Epithelial cell of proximal tubule (primary cell): ENCODE data around the gene PTPRN2. TPM values are rescaled to one million over a fixed set of nuclear protein-coding genes. Genes with fewer than 3 reads are reported as not detected.

Experiments
- DNase-seq: peaks from one replicate; pipeline ENCODE4 v3.0.0-alpha.2; 2011; ENCODE audit warnings: low read depth
- H3K4me3 ChIP-seq: 2 replicates; pipeline ENCODE4 v1.5.1; 2011; ENCODE audit warnings: low read depth, mild to moderate bottlenecking, low read length
- total RNA-seq: library from RNA; depleted of rRNA; stranded (reverse); fragments of >200 nt; gene quantifications from 2 replicates; pipeline ENCODE4 v1.2.3, GENCODE V29; 2015
- TF ChIP-seq, protein P1 (sequence below): conservative IDR thresholded peaks from 2 replicates; pipeline ENCODE4 v1.5.1; 2012; ENCODE audit warnings: low read depth, mild to moderate bottlenecking, low read length

The PTPRN2 gene
- total RNA-seq, 1 donor from 2014 or later = 2.8 TPM

DNA sequence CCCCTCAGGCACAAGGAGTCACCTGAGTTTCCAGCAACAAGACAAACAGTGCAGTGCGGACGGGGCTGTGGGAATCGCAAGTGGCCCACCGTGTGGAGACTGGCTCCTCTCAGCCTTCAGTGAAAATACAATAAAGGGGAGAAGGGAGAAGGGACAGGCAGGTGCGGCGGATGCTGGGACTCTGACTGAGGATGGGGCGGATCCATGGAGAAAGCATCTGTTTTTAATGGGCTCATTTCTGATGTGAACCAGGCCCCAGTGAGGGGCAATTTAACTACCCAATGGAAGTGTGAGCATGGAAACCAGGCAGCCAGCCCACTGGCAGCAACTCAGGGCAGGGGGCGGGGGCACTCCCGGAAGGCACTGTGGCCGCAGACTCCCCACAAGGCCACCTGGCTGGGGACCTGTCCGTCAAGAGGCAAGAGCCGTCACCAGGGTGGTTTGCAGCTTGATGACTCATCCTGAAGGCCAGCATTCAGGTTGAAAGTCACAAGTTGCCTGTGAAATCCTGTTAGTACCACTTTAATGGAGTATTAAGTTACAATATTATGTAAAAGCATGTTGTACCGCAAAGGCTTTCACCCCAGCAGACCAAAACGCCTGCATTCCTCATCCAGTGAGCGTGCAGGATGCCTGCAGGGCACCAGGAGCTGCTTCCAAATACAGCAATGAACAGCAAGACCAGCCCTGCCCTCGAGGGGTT lies 476.4 kb downstream of the PTPRN2 start:
- DNase-seq = no peak
- TF ChIP-seq, protein P1, sequence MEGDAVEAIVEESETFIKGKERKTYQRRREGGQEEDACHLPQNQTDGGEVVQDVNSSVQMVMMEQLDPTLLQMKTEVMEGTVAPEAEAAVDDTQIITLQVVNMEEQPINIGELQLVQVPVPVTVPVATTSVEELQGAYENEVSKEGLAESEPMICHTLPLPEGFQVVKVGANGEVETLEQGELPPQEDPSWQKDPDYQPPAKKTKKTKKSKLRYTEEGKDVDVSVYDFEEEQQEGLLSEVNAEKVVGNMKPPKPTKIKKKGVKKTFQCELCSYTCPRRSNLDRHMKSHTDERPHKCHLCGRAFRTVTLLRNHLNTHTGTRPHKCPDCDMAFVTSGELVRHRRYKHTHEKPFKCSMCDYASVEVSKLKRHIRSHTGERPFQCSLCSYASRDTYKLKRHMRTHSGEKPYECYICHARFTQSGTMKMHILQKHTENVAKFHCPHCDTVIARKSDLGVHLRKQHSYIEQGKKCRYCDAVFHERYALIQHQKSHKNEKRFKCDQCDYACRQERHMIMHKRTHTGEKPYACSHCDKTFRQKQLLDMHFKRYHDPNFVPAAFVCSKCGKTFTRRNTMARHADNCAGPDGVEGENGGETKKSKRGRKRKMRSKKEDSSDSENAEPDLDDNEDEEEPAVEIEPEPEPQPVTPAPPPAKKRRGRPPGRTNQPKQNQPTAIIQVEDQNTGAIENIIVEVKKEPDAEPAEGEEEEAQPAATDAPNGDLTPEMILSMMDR = no peak
- H3K4me3 ChIP-seq = no peak overlapping the region

DNA sequence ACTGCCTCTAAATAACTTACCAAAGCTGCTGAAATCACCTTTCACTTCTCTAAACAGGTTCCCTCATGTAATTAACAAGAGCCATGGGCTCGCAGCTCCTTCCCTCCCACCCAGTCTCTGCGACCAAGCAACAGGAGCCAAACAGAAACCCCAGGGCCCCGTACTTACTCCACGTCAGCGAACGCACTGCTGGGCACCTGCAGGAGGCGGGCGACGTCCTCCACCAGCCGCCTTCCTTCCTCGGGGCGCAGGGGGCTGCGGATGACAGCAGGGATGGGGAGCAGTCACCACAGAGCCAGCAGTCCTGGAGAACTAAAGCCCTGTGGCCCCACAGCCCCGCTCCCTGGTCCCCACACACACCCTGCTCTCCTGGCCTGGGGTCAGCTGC lies 477.0 kb downstream of the PTPRN2 start:
- no peak overlapping the region for H3K4me3 ChIP-seq
- no peak for DNase-seq
- TF ChIP-seq, protein P1 = no peak

DNA sequence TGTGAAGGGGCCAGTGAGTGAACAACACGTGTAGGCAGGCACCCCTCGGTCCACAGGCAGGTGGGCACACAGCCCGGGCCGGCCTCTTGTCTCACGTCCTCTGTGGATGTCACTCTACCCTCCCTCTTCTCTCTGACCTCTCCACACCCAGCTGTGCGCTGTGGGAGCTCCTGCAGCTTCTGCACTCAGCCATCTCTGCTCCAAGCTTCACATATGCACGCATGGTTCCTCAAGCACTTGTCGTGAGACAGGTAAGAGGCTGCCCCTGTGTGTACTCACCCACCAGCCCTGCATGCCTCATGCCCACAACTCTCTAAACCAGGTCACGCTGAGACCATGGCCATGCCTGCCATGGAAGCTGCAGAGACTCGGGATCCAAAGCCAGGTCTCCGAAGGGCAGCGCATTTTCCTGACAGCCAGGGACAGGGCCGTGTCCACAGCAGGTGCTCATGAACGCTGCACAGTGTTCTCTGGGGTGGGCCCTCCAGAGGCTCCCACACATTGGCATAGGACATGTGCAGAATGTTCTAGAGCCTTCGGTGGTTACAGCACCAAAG lies 477.5 kb downstream of the PTPRN2 start:
- no peak for DNase-seq
- H3K4me3 ChIP-seq = no peak overlapping the region
- TF ChIP-seq, protein P1 = no peak

DNA sequence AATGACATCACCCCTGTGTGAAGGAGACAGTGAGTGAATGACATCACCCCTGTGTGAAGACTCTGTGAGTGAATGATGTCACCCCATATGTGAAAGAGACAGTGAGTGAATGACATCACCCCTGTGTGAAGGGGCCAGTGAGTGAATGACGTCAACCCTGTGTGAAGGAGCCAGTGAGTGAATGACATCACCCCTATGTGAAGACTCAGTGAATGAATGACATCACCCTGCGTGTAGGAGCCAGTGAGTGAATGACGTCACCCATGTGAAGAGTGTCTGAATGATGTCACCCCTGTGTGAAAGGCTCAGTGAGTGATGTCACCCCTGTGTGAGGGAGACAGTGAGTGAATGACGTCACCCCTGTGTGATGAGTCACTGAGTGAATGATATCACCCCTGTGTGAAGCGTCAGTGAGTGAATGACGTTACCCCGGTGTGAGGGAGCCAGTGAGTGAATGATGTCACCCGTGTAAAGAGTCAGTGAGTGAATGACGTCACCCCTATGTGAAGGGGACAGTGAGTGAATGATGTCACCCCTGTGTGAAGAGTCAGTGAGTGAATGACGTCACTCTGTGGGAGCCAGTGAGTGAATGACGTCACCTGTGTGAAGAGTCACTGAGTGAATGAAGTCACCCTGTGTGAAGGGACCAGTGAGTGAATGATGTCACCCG lies 478.1 kb downstream of the PTPRN2 start:
- no peak for DNase-seq
- no peak overlapping the region for H3K4me3 ChIP-seq
- TF ChIP-seq, protein P1 = no peak

DNA sequence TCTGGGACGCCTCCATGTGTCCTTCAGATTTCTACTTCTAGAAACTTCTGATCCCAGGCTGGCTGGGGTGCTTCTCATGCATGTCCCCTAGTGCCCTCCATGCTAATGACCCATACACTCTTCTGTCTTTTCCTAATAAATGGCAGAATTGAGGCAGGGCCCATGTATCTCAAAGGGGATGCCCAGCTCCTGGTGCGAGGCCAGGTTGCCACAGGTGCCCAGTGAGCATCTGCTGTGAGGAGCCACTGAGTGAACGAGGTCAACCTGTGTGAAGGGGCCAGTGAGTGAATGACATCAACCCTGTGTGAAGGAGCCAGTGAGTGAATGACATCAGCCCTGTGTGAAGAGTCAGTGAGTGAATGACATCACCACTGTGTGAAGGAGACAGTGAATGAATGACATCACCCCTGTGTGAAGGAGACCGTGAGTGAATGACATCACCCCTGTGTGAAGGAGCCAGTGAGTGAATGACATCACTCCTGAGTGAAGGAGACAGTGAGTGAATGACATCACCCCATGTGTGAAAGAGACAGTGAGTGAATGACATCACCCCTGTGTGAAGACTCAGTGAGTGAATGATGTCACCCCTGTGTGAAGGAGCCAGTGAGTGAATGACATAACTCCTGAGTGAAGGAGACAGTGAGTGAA lies 478.9 kb downstream of the PTPRN2 start:
- TF ChIP-seq, protein P1 = no peak
- no peak for DNase-seq
- no peak overlapping the region for H3K4me3 ChIP-seq

DNA sequence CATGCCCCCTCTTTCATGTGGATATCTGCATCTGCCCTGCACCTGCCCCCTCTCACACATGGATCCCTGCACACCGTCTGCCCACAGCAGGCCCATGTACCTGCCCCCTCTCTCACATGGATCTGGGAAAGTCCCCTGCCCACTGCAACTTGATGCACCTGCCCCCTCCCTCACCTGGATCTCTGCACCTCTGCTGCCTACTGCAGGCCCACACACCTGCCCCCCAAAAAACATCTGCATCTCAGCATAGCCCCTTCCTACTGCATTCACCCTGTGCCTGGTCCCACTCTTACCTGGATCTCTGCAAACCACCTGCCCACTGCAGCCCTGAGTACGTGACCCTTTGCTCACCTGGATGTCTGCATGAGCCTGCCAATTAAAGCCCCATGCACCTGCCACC lies 479.8 kb downstream of the PTPRN2 start:
- no peak for DNase-seq
- no peak overlapping the region for H3K4me3 ChIP-seq
- TF ChIP-seq, protein P1 = no peak
